IPS DF 4.7 (cell line): ENCODE results near the gene CASZ1.

Source experiments
- DNase-seq: peaks from one replicate; pipeline ENCODE4 v3.0.0-alpha.2; 2013; ENCODE audit warnings: low spot score; ENCODE audit errors: extremely low read depth

CASZ1 gene

GRCh38 chr1:10606064-10606463, 190.4 kb downstream of the CASZ1 start:
- no peak for DNase-seq

GRCh38 chr1:10604966-10605365, 191.5 kb downstream of the CASZ1 start:
- DNase-seq = no peak

- no peak for DNase-seq
Measured at GRCh38 chr1:10602936-10603335, 193.5 kb downstream of the CASZ1 start.

- DNase-seq = no peak
Measured at GRCh38 chr1:10601342-10602070, 194.9 kb downstream of the CASZ1 start.

GRCh38 chr1:10599194-10599861, 197.1 kb downstream of the CASZ1 start:
- DNase-seq = no peak

GRCh38 chr1:10598389-10598702, 198.1 kb downstream of the CASZ1 start:
- DNase-seq = no peak

- no peak for DNase-seq
Measured at GRCh38 chr1:10597492-10598388, 198.7 kb downstream of the CASZ1 start.

GRCh38 chr1:10596780-10597179, 199.7 kb downstream of the CASZ1 start:
- no peak for DNase-seq

- DNase-seq = no peak
Measured at GRCh38 chr1:10594595-10595223, 201.7 kb downstream of the CASZ1 start.

- no peak for DNase-seq
Measured at GRCh38 chr1:10593750-10594149, 202.7 kb downstream of the CASZ1 start.

- DNase-seq = no peak
Measured at GRCh38 chr1:10592373-10592772, 204.1 kb downstream of the CASZ1 start.

GRCh38 chr1:10591010-10591409, 205.4 kb downstream of the CASZ1 start:
- no peak for DNase-seq

GRCh38 chr1:10589074-10589473, 207.4 kb downstream of the CASZ1 start:
- no peak for DNase-seq

- DNase-seq = no peak
Measured at GRCh38 chr1:10588640-10589039, 207.8 kb downstream of the CASZ1 start.
